Non-pigmented ciliary epithelial cell (primary cell): ENCODE results near the gene DNAH7.

Experiments
- DNase-seq: peaks from one replicate; pipeline ENCODE4 v3.0.0-alpha.2; 2010; ENCODE audit warnings: low read depth

Gene DNAH7

GRCh38 chr2:195808189-195808588 is 260.4 kb downstream of the DNAH7 start:
- DNase-seq: no peak

GRCh38 chr2:195805283-195805976 is 263.2 kb downstream of the DNAH7 start:
- DNase-seq: no peak

- no peak for DNase-seq
Measured at GRCh38 chr2:195795879-195796278, 272.8 kb downstream of the DNAH7 start.

GRCh38 chr2:195793881-195794280 is 274.8 kb downstream of the DNAH7 start:
- no peak for DNase-seq

- DNase-seq: no peak
Measured at GRCh38 chr2:195782156-195782555, 286.5 kb downstream of the DNAH7 start.

- DNase-seq: no peak
Measured at GRCh38 chr2:195779491-195779890, 289.1 kb downstream of the DNAH7 start.

- no peak for DNase-seq
Measured at GRCh38 chr2:195769975-195770374, 298.7 kb downstream of the DNAH7 start.

- DNase-seq: no peak
Measured at GRCh38 chr2:195768431-195768830, 300.2 kb downstream of the DNAH7 start.

- no peak for DNase-seq
Measured at GRCh38 chr2:195766691-195767090, 301.9 kb downstream of the DNAH7 start.

GRCh38 chr2:195763866-195764265 is 304.8 kb downstream of the DNAH7 start:
- DNase-seq: no peak

GRCh38 chr2:195759877-195760276 is 308.8 kb downstream of the DNAH7 start:
- no peak for DNase-seq

- DNase-seq: no peak
Measured at GRCh38 chr2:195758846-195759245, 309.8 kb downstream of the DNAH7 start.

GRCh38 chr2:195756218-195756942 is 312.3 kb downstream of the DNAH7 start:
- DNase-seq: no peak

GRCh38 chr2:195741191-195741590 is 327.4 kb downstream of the DNAH7 start:
- no peak for DNase-seq

- DNase-seq: no peak
Measured at GRCh38 chr2:195737511-195738325, 330.9 kb downstream of the DNAH7 start.

GRCh38 chr2:195735347-195735746 is 333.3 kb downstream of the DNAH7 start:
- DNase-seq: no peak

GRCh38 chr2:195734931-195735330 is 333.7 kb downstream of the DNAH7 start:
- no peak for DNase-seq

GRCh38 chr2:195734395-195734794 is 334.2 kb downstream of the DNAH7 start:
- no peak for DNase-seq

GRCh38 chr2:195733831-195734230 is 334.8 kb downstream of the DNAH7 start:
- DNase-seq: no peak

- no peak for DNase-seq
Measured at GRCh38 chr2:195732574-195732973, 336.1 kb downstream of the DNAH7 start.

GRCh38 chr2:195730912-195731311 is 337.7 kb downstream of the DNAH7 start:
- DNase-seq: no peak

GRCh38 chr2:195727106-195727505 is 341.5 kb downstream of the DNAH7 start:
- DNase-seq: no peak

GRCh38 chr2:195722075-195722474 is 346.6 kb downstream of the DNAH7 start:
- no peak for DNase-seq
